Measurements from ENCODE around the gene KDM3A. TPM values are rescaled to one million over a fixed set of nuclear protein-coding genes. Genes with fewer than 3 reads are reported as not detected.

Gene KDM3A
- total and polyA plus RNA-seq, 10 of the 15 experiments (the other 5 are each of a cell fraction or from before 2014, with no cell fraction given): 3.8 to 102 (median 11.1) TPM

GRCh38 chr2:86489542-86489941 lies 48.4 kb downstream of the KDM3A start:
- H3K27ac ChIP-seq (ENCODE audit: control insufficient read depth, insufficient read depth): no peak overlapping the region
- ChIA-PET RAD21 (ENCODE audit: unreplicated experiment) (no interaction called here), CTCF (no interaction called here), POLR2A (no interaction called here), SMC1A (ENCODE audit: uncharacterized antibody, unreplicated experiment) (no interaction called here)
- H3K9me3 ChIP-seq (replicated peaks; ENCODE audit: control insufficient read depth, insufficient read depth, low read length): no peaks in the 10 kb centered on the region; the same call in 2 of the 3 replicates
- H4K20me1 ChIP-seq (ENCODE audit: control insufficient read depth, insufficient read depth): peaks cover 3% of the 10 kb centered on the region; the same call in 1 of the 2 replicates
- TF ChIP-seq RELB (IDR thresholded peaks at IDR 0.05; ENCODE audit: low read depth) (no peak), POLR2AphosphoS2 (IDR thresholded peaks at IDR 0.05; ENCODE audit: low read depth, low read length) (peak; percentile 39; the same call in 1 of the 2 replicates), SP1 (IDR thresholded peaks at IDR 0.05; ENCODE audit: low read depth, low read length) (no peak), IRF5 (IDR thresholded peaks at IDR 0.05; ENCODE audit: borderline replicate concordance) (no peak), NRF1 (conservative IDR thresholded peaks at IDR 0.05; ENCODE audit: low read depth, low read length) (no peak)
- no peak overlapping the region for H2AFZ ChIP-seq (ENCODE audit: control insufficient read depth, low read depth, low read length)
- no peaks in the 10 kb centered on the region for H3K4me1 ChIP-seq (ENCODE audit: control insufficient read depth, insufficient read depth, low read length)
- no peak overlapping the region for H3K4me3 ChIP-seq
- BruUV-seq (replicated peaks): no TSS peak
- peaks cover 6 to 78% of the 10 kb centered on the region in 2 experiments for H3K36me3 ChIP-seq (ENCODE audit: control insufficient read depth in 2 of 2, insufficient read depth in 2 of 2, low read length in 1 of 2)
- no peak for FAIRE-seq
- WGBS (ENCODE audit: insufficient coverage, insufficient replicate concordance, low lambda C conversion rate, missing lambda C conversion rate): 98% methylated on average over 3 of the region's 3 CpGs
- H3K27me3 ChIP-seq (replicated peaks in 1 of 2; ENCODE audit: control insufficient read depth in 2 of 2, insufficient read depth in 2 of 2, low read length in 1 of 2): no peaks in the 10 kb centered on the region
- no peak overlapping the region for H3K9ac ChIP-seq (ENCODE audit: control insufficient read depth, insufficient read depth, low read length)
- no peaks in the 10 kb centered on the region for H3K79me2 ChIP-seq (ENCODE audit: control insufficient read depth, insufficient read depth, low read length)
- no peak for DNase-seq (ENCODE audit: low read depth, low spot score)
- ATAC-seq: no peak
- in situ Hi-C loops (cut with MboI): no loop called here
- no peak overlapping the region for H3K4me2 ChIP-seq (ENCODE audit: control insufficient read depth, insufficient read depth)
- intact Hi-C loops (cut with micrococcal nuclease; ENCODE audit: unreplicated experiment): no loop called here
